GM12878 (cell line): Measurements from ENCODE around the gene ATP6V1G2. TPM values are rescaled to one million over a fixed set of nuclear protein-coding genes. Genes with fewer than 3 reads are reported as not detected.

Experiments
- BCL11A ChIP-seq: IDR thresholded peaks from 2 replicates; pipeline ENCODE4 v1.6.1; 2011; ENCODE audit warnings: low read depth, low read length
- CBX5 ChIP-seq: sonication (generic); IDR thresholded peaks from 2 replicates; pipeline ENCODE4 v1.6.1; 2016; ENCODE audit warnings: low read depth, moderate library complexity, mild to moderate bottlenecking, inconsistent platforms
- CREB1 ChIP-seq: IDR thresholded peaks from 2 replicates; pipeline ENCODE4 v1.6.1; 2012; ENCODE audit warnings: low read depth, mild to moderate bottlenecking, inconsistent platforms
- EZH2 ChIP-seq: IDR thresholded peaks from 2 replicates; pipeline ENCODE4 v1.6.1; 2012; ENCODE audit warnings: low read depth, mild to moderate bottlenecking, control low read depth, inconsistent platforms, low read length, borderline replicate concordance; ENCODE audit not compliant: control insufficient read depth
- FOXM1 ChIP-seq: IDR thresholded peaks from 2 replicates; pipeline ENCODE4 v1.6.1; 2012; ENCODE audit warnings: low read depth, mild to moderate bottlenecking, inconsistent platforms, low read length, moderate library complexity
- MYC ChIP-seq: IDR thresholded peaks from 2 replicates; pipeline ENCODE4 v1.6.1; 2011; ENCODE audit warnings: mild to moderate bottlenecking, low read length, moderate library complexity, inconsistent platforms; ENCODE audit not compliant: insufficient read depth, insufficient replicate concordance, insufficient read length, severe bottlenecking
- RUNX3 ChIP-seq: IDR thresholded peaks from 2 replicates; pipeline ENCODE4 v1.6.1; 2012; ENCODE audit warnings: low read length, inconsistent platforms
- SP1 ChIP-seq: IDR thresholded peaks from one replicate; pipeline ENCODE4 v1.6.1; 2011; ENCODE audit warnings: low read depth, low read length
- SPI1 ChIP-seq: IDR thresholded peaks from 2 replicates; pipeline ENCODE4 v1.6.1; 2011; ENCODE audit warnings: low read depth, mild to moderate bottlenecking, low read length, moderate library complexity, borderline replicate concordance; ENCODE audit not compliant: insufficient read depth
- SUZ12 ChIP-seq: fragments of 200-600 bp; sonication (generic); IDR thresholded peaks from one replicate; pipeline ENCODE4 v1.6.1; 2018; ENCODE audit warnings: antibody characterized with exemption, mild to moderate bottlenecking; ENCODE audit not compliant: unreplicated experiment
- ZNF384 ChIP-seq: IDR thresholded peaks from 2 replicates; pipeline ENCODE4 v1.6.1; 2012; ENCODE audit warnings: low read depth, mild to moderate bottlenecking, low read length, improper control_type of control experiment, borderline replicate concordance
- polyA plus RNA-seq, 11 experiments: library from polyadenylated mRNA; depleted of rRNA in 4 of 11; unstranded in 6 of 11; stranded (reverse) in 5 of 11; fragments of >200 nt; fragmentation: Nextera tagmentation in 4 of 11; fragmentation: Illumina TruSeq in 1 of 11; extraction: Ambion mirVana in 4 of 11; extraction: Trizol in 1 of 11; gene quantifications; 1 replicate in 1 of 11; 2 replicates in 10 of 11; pipeline versions ENCODE4 v1.2.1 to v1.2.3, GENCODE V29; 2011 to 2016; ENCODE audit warnings: inconsistent platforms in 2 of 11, missing spikeins in 2 of 11, low read depth in 1 of 11
- total RNA-seq, 4 experiments: library from RNA; depleted of rRNA in 3 of 4; stranded (reverse); fragments of >200 nt in 3 of 4; fragmentation: Illumina TruSeq in 1 of 4; extraction: Trizol in 1 of 4; gene quantifications; 2 replicates each; pipeline versions ENCODE4 v1.2.1 to v1.2.3, GENCODE V29; 2013 to 2021
- TF ChIP-seq, protein P1 (sequence below): fragments of 450-650 bp; IDR thresholded peaks from 2 replicates; pipeline ENCODE4 v1.6.1; 2017; ENCODE audit warnings: mild to moderate bottlenecking, moderate library complexity
- TF ChIP-seq, protein P2 (sequence below): fragments of 450-650 bp; IDR thresholded peaks from 2 replicates; pipeline ENCODE4 v1.6.1; 2017; ENCODE audit warnings: antibody characterized with exemption, mild to moderate bottlenecking, moderate library complexity
- TF ChIP-seq, protein P3 (sequence below): fragments of 450-650 bp; IDR thresholded peaks from 2 replicates; pipeline ENCODE4 v1.6.1; 2017; ENCODE audit warnings: borderline replicate concordance
- TF ChIP-seq, protein P4 (sequence below): fragments of 450-650 bp; IDR thresholded peaks from 2 replicates; pipeline ENCODE4 v1.6.1; 2014; ENCODE audit warnings: mild to moderate bottlenecking
- TF ChIP-seq, protein P5 (sequence below): fragments of 450-650 bp; formaldehyde crosslinking; IDR thresholded peaks from 2 replicates; pipeline ENCODE4 v1.4.0; 2022; ENCODE audit warnings: mild to moderate bottlenecking, moderate library complexity

ATP6V1G2 gene
- total and polyA plus RNA-seq, 10 of the 15 experiments (the other 5 are each of a cell fraction or from before 2014, with no cell fraction given) = 0.45 to 8.9 (median 2.8) TPM

DNA sequence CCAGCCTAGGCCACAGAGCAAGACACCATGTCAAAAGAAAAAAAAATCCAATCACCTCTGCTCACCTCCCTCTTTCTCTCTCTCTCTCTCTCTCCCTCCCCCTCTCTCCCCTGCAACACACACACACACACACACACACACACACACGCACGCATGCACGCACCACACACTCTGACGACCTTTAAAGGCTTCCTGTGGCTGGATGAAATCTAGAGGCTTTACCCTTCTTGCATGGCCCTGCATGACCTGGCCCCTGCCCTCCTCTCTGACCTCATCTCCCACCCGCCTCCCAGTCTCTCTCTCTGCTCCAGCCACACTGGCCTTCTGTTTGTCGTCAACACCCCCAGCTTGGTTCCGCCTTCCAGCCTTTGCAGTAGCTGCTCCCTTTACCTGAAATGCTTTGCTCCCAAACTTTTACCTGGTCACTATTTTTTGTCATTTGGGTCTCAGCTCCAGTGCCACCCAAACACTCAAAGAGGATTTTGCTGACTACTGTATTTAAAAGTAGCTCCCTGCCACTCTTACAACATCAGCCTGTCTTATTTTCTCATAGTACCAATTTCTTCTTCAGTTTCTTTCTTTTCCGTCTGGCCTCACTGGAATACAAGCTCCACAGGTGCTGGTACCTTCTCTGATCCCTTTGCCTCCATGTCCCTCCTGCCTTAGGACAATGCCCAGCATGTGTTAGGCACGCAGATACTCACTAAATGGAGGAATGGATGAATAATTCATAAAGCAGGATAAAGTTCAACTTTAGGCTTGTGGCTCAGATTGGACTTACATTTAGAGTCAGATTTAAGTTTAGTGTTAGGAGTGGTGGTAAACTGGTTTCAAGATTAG is 21.3 kb upstream of the ATP6V1G2 start (continued):
- TF ChIP-seq, protein P1, sequence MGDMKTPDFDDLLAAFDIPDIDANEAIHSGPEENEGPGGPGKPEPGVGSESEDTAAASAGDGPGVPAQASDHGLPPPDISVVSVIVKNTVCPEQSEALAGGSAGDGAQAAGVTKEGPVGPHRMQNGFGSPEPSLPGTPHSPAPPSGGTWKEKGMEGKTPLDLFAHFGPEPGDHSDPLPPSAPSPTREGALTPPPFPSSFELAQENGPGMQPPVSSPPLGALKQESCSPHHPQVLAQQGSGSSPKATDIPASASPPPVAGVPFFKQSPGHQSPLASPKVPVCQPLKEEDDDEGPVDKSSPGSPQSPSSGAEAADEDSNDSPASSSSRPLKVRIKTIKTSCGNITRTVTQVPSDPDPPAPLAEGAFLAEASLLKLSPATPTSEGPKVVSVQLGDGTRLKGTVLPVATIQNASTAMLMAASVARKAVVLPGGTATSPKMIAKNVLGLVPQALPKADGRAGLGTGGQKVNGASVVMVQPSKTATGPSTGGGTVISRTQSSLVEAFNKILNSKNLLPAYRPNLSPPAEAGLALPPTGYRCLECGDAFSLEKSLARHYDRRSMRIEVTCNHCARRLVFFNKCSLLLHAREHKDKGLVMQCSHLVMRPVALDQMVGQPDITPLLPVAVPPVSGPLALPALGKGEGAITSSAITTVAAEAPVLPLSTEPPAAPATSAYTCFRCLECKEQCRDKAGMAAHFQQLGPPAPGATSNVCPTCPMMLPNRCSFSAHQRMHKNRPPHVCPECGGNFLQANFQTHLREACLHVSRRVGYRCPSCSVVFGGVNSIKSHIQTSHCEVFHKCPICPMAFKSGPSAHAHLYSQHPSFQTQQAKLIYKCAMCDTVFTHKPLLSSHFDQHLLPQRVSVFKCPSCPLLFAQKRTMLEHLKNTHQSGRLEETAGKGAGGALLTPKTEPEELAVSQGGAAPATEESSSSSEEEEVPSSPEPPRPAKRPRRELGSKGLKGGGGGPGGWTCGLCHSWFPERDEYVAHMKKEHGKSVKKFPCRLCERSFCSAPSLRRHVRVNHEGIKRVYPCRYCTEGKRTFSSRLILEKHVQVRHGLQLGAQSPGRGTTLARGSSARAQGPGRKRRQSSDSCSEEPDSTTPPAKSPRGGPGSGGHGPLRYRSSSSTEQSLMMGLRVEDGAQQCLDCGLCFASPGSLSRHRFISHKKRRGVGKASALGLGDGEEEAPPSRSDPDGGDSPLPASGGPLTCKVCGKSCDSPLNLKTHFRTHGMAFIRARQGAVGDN = no peak
- TF ChIP-seq SPI1 (no peak), FOXM1 (no peak), CBX5 (no peak), RUNX3 (no peak), SP1 (peak; percentile 56), CREB1 (no peak), EZH2 (no peak), SUZ12 (no peak), ZNF384 (peak; percentile 16; the same call in 1 of the 2 replicates), BCL11A (no peak), MYC (no peak)
- TF ChIP-seq, protein P2, sequence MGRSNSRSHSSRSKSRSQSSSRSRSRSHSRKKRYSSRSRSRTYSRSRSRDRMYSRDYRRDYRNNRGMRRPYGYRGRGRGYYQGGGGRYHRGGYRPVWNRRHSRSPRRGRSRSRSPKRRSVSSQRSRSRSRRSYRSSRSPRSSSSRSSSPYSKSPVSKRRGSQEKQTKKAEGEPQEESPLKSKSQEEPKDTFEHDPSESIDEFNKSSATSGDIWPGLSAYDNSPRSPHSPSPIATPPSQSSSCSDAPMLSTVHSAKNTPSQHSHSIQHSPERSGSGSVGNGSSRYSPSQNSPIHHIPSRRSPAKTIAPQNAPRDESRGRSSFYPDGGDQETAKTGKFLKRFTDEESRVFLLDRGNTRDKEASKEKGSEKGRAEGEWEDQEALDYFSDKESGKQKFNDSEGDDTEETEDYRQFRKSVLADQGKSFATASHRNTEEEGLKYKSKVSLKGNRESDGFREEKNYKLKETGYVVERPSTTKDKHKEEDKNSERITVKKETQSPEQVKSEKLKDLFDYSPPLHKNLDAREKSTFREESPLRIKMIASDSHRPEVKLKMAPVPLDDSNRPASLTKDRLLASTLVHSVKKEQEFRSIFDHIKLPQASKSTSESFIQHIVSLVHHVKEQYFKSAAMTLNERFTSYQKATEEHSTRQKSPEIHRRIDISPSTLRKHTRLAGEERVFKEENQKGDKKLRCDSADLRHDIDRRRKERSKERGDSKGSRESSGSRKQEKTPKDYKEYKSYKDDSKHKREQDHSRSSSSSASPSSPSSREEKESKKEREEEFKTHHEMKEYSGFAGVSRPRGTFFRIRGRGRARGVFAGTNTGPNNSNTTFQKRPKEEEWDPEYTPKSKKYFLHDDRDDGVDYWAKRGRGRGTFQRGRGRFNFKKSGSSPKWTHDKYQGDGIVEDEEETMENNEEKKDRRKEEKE = no peak
- TF ChIP-seq, protein P3, sequence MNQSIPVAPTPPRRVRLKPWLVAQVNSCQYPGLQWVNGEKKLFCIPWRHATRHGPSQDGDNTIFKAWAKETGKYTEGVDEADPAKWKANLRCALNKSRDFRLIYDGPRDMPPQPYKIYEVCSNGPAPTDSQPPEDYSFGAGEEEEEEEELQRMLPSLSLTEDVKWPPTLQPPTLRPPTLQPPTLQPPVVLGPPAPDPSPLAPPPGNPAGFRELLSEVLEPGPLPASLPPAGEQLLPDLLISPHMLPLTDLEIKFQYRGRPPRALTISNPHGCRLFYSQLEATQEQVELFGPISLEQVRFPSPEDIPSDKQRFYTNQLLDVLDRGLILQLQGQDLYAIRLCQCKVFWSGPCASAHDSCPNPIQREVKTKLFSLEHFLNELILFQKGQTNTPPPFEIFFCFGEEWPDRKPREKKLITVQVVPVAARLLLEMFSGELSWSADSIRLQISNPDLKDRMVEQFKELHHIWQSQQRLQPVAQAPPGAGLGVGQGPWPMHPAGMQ = no peak
- TF ChIP-seq, protein P4, sequence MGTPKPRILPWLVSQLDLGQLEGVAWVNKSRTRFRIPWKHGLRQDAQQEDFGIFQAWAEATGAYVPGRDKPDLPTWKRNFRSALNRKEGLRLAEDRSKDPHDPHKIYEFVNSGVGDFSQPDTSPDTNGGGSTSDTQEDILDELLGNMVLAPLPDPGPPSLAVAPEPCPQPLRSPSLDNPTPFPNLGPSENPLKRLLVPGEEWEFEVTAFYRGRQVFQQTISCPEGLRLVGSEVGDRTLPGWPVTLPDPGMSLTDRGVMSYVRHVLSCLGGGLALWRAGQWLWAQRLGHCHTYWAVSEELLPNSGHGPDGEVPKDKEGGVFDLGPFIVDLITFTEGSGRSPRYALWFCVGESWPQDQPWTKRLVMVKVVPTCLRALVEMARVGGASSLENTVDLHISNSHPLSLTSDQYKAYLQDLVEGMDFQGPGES = no peak
- TF ChIP-seq, protein P5, sequence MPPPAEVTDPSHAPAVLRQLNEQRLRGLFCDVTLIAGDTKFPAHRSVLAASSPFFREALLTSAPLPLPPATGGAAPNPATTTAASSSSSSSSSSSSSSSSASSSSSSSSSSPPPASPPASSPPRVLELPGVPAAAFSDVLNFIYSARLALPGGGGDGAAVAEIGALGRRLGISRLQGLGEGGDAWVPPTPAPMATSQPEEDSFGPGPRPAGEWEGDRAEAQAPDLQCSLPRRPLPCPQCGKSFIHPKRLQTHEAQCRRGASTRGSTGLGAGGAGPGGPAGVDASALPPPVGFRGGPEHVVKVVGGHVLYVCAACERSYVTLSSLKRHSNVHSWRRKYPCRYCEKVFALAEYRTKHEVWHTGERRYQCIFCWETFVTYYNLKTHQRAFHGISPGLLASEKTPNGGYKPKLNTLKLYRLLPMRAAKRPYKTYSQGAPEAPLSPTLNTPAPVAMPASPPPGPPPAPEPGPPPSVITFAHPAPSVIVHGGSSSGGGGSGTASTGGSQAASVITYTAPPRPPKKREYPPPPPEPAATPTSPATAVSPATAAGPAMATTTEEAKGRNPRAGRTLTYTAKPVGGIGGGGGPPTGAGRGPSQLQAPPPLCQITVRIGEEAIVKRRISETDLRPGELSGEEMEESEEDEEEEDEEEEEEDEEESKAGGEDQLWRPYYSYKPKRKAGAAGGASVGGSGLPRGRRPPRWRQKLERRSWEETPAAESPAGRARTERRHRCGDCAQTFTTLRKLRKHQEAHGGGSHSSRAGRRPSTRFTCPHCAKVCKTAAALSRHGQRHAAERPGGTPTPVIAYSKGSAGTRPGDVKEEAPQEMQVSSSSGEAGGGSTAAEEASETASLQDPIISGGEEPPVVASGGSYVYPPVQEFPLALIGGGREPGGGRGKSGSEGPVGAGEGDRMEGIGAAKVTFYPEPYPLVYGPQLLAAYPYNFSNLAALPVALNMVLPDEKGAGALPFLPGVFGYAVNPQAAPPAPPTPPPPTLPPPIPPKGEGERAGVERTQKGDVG (CRISPR knock-in tag) = no peak
